MCF 10A (cell line): Measurements from ENCODE around the gene ADISSP. TPM values are rescaled to one million over a fixed set of nuclear protein-coding genes. Genes with fewer than 3 reads are reported as not detected.

Source experiments
- BruUV-seq: library from RNA; stranded (reverse); fragments of 400-500 nt; replicated peaks from 2 replicates; lab custom pipeline; 2021; lab: Mats Ljungman, UMichigan
- CTCF ChIA-PET: fragments of 300-600 bp; sonication (Branson Sonifier 250); formaldehyde crosslinking; extraction: SDS; loops from one replicate; lab custom pipeline; 2021; ENCODE audit warnings: antibody characterized with exemption, inconsistent platforms; lab: Yijun Ruan, JAX
- POLR2A ChIA-PET: fragments of 300-600, 350-650 bp; sonication (Branson Sonifier 250); formaldehyde crosslinking; extraction: SDS; loops from one replicate; lab custom pipeline; 2020; ENCODE audit warnings: antibody characterized with exemption, inconsistent platforms; lab: Yijun Ruan, JAX
- DNase-seq: peaks from one replicate; pipeline ENCODE4 v3.0.0-alpha.2; 2018; ENCODE audit not compliant: unreplicated experiment
- H3K27ac Mint-ChIP-seq: one replicate; pipeline ENCODE4 v1.8.0; 2022; ENCODE audit warnings: mild to moderate bottlenecking, low read depth, mixed read lengths; ENCODE audit not compliant: unreplicated experiment
- H3K27me3 Mint-ChIP-seq: one replicate; pipeline ENCODE4 v1.8.0; 2022; ENCODE audit warnings: mixed read lengths; ENCODE audit not compliant: insufficient read depth, unreplicated experiment
- H3K36me3 Mint-ChIP-seq: one replicate; pipeline ENCODE4 v1.8.0; 2022; ENCODE audit warnings: mild to moderate bottlenecking, moderate library complexity, mixed read lengths; ENCODE audit not compliant: insufficient read depth, unreplicated experiment
- H3K4me1 Mint-ChIP-seq: one replicate; pipeline ENCODE4 v1.8.0; 2022; ENCODE audit warnings: mixed read lengths; ENCODE audit not compliant: insufficient read depth, unreplicated experiment
- H3K4me3 Mint-ChIP-seq: one replicate; pipeline ENCODE4 v1.8.0; 2022; ENCODE audit warnings: mild to moderate bottlenecking, moderate library complexity, mixed read lengths; ENCODE audit not compliant: unreplicated experiment
- H3K9me3 Mint-ChIP-seq: one replicate; pipeline ENCODE4 v1.8.0; 2022; ENCODE audit warnings: mixed read lengths; ENCODE audit not compliant: unreplicated experiment
- CTCF ChIP-seq: fragments of 200-600 bp; IDR thresholded peaks from one replicate; pipeline ENCODE4 v1.8.0; 2022; ENCODE audit warnings: antibody characterized with exemption, mild to moderate bottlenecking; ENCODE audit not compliant: unreplicated experiment
- intact Hi-C: fragments of 100-400 bp; cut with micrococcal nuclease; formaldehyde crosslinking; loops from 2 replicates; pipeline ENCODE4 v1.14.1; 2022
- total RNA-seq: library from RNA; stranded (reverse); gene quantifications from 2 replicates; pipeline ENCODE4 v1.2.3, GENCODE V29; 2022

Gene ADISSP
- total RNA-seq, 1 experiment from 2014 or later, result 58.8 TPM

- BruUV-seq, result no TSS peak
- intact Hi-C loops, result no loop called here
- POLR2A ChIA-PET, result interaction anchor here (0.5 kb wide), 1 partner anchor 81 kb away, joined by 3 read pairs; no protein-coding TSS in a partner anchor
Measured at GRCh38 chr20:3759316-3759823, 8.2 kb downstream of the ADISSP start.

GRCh38 chr20:3758566-3758965 lies 9.0 kb downstream of the ADISSP start:
- no peak for TF ChIP-seq CTCF

More at GRCh38 chr20:3759316-3759823, 8.2 kb downstream of the ADISSP start:
- TF ChIP-seq CTCF, result no peak
- Mint-ChIP-seq H3K27ac (no peak overlapping the region), H3K9me3 (no peaks in the 10 kb centered on the region), H3K27me3 (no peaks in the 10 kb centered on the region), H3K36me3 (peaks cover 26% of the 10 kb centered on the region), H3K4me3 (no peak overlapping the region), H3K4me1 (no peaks in the 10 kb centered on the region)
- CTCF ChIA-PET, result interaction anchor here (0.6 to 2.2 kb wide), 5 partner anchors 10 to 79 kb away, joined by 3 to 8 read pairs (median 6); partner anchors contain the start of genes AP5S1 and SPEF1
- DNase-seq, result no peak

GRCh38 chr20:3757268-3757667 lies 10.3 kb downstream of the ADISSP start:
- ChIA-PET POLR2A (interaction anchor here (0.6 to 2.2 kb wide), 4 partner anchors 11 to 103 kb away, joined by 3 to 9 read pairs (median 4); partner anchors contain the start of gene ADISSP), CTCF (interaction anchor here (0.5 to 5.7 kb wide), 11 partner anchors 7 to 328 kb away, joined by 3 to 65 read pairs (median 3); partner anchors contain the start of genes ADISSP and SIGLEC1)
- peaks cover 26% of the 10 kb centered on the region for H3K36me3 Mint-ChIP-seq
- TF ChIP-seq CTCF, result no peak
- H3K9me3 Mint-ChIP-seq, result no peaks in the 10 kb centered on the region
- no peak overlapping the region for H3K27ac Mint-ChIP-seq
- no peak for DNase-seq
- no TSS peak for BruUV-seq
- H3K4me3 Mint-ChIP-seq, result no peak overlapping the region
- no peaks in the 10 kb centered on the region for H3K4me1 Mint-ChIP-seq
- H3K27me3 Mint-ChIP-seq, result no peaks in the 10 kb centered on the region
- intact Hi-C loops, result no loop called here

More at GRCh38 chr20:3758566-3758965, 9.0 kb downstream of the ADISSP start:
- no peak overlapping the region for H3K4me3 Mint-ChIP-seq
- H3K27me3 Mint-ChIP-seq, result no peaks in the 10 kb centered on the region
- no peaks in the 10 kb centered on the region for H3K4me1 Mint-ChIP-seq
- no peak overlapping the region for H3K27ac Mint-ChIP-seq
- H3K9me3 Mint-ChIP-seq, result no peaks in the 10 kb centered on the region
- intact Hi-C loops, result no loop called here
- H3K36me3 Mint-ChIP-seq, result peaks cover 26% of the 10 kb centered on the region
- no TSS peak for BruUV-seq
- CTCF ChIA-PET, result interaction anchor here (0.7 to 2.2 kb wide), 4 partner anchors 8 to 82 kb away, joined by 3 to 6 read pairs (median 5); partner anchors contain the start of gene AP5S1
- POLR2A ChIA-PET, result no interaction called here
- DNase-seq, result no peak

- Mint-ChIP-seq H3K27me3 (no peaks in the 10 kb centered on the region), H3K4me3 (no peak overlapping the region), H3K27ac (no peak overlapping the region), H3K9me3 (no peaks in the 10 kb centered on the region), H3K4me1 (no peaks in the 10 kb centered on the region), H3K36me3 (peaks cover 25% of the 10 kb centered on the region)
- BruUV-seq, result no TSS peak
- no peak for DNase-seq
- no peak for TF ChIP-seq CTCF
- CTCF ChIA-PET, result interaction anchor here (1.0 to 5.7 kb wide), 6 partner anchors 8 to 65 kb away, joined by 3 to 65 read pairs (median 6); partner anchors contain the start of genes ADISSP and AP5S1
- POLR2A ChIA-PET, result interaction anchor here (2.2 kb wide), 1 partner anchor 12 kb away, joined by 9 read pairs; the partner anchor contains the start of gene ADISSP
- intact Hi-C loops, result no loop called here
Measured at GRCh38 chr20:3755814-3756480, 11.6 kb downstream of the ADISSP start.
